Left kidney (tissue), 2 donors: ENCODE measurements around the gene VPS52. TPM values are rescaled to one million over a fixed set of nuclear protein-coding genes. Genes with fewer than 3 reads are reported as not detected.
"Not testable (repeated sequence)": the region's sequence is repeated elsewhere in the genome, so short reads cannot be mapped to it uniquely, and the experiment has no call there.

Source experiments
- DNase-seq: peaks from one replicate; pipeline ENCODE4 v3.0.0-alpha.2; 2013
- polyA plus RNA-seq: library from polyadenylated mRNA; unstranded; fragments of 120-200 nt; gene quantifications from one replicate; pipeline ENCODE4 v1.2.1, GENCODE V29; 2013; ENCODE audit not compliant: insufficient read length

VPS52 gene
- polyA plus RNA-seq, 1 donor = 100 TPM

DNA sequence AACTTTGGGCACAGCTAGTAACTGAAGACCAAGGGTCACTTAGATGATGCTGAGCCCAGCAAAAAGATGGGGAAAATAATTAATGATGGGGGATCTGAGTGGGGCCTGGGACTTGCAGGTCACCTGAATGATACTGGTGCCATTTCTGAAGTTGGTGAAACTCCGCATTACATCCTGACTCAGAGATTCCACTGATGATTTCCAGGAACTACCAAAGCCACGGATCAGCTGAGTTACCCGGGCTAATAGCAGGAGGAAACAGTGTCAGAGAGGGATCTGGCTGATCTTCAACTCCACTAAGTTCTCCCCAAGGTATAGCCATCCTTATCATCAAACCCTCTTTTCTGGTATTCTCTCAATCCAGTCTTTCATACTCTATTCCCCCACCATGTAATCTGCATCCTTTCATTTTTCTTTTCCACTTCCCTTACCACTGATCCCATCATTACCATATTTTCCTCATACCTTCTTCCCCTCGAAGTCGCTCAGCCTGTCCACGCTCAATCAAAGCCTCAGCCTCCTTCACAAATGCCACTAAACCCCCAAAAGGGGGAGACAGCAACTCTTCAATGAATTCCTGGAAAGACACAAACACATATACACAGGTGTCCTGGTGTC, 20.2 kb downstream of the VPS52 start:
- DNase-seq = no peak

DNA sequence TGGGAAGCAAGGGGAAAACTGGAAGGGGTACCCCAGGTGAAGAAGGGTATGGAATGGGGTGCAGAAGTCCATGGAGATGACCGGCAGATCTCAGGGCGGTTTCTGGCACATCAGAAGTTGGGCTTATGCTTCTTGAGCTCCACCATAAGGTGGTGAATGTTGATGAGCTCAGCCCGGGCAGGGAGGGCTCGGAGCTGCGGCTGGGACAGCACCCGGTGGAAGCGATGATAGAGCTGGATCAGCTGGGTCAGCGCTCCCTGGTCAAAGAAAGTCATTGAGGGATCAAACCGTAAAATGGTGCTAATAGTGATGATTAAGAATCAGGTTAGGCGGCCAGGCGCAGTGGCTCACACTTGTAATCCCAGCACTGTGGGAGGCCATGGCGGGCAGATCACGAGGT, 20.9 kb downstream of the VPS52 start:
- DNase-seq = no peak

DNA sequence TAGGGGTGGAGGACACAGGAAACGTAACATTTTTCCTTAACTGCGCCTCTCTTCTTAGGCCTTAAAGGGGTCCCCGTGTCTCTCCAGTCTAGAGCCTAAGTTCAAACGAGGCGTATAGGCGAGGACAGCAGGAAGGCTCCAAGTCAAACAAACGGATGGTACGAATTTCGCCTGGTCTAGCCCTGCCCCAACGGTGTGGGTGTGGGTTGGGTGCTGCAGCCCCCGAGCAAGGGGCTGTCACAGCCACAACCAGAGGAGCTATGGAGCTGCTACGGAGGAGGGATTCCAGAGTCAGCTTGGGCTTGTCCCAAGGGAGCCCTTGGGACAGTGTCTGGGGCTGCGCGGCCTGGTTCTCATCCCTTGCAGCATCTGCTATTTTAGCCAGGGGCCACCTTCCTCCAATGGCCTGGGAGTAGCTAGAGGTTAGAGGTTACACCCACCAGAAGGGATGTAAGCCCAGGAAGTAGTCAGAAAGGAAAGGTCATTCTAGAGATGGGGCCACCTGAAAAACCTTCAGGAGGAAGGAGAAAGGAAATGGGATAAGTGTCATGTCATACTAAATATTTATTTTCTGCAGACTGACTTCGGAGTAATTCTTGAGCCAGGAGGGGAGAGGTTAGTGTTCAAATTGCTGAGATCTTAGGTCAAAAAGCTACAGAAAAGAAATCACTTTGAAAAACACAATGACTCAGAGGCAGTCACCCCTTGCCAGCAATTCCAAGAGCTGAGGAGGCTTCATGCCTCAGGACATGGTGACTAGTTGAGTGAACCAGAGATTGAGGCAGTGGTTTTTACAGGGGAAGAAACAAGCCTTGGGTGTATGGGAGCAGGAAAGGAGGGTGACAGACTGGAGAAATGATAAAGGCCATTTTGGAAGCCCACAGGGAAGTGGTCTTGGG, 21.7 kb downstream of the VPS52 start:
- no peak for DNase-seq

DNA sequence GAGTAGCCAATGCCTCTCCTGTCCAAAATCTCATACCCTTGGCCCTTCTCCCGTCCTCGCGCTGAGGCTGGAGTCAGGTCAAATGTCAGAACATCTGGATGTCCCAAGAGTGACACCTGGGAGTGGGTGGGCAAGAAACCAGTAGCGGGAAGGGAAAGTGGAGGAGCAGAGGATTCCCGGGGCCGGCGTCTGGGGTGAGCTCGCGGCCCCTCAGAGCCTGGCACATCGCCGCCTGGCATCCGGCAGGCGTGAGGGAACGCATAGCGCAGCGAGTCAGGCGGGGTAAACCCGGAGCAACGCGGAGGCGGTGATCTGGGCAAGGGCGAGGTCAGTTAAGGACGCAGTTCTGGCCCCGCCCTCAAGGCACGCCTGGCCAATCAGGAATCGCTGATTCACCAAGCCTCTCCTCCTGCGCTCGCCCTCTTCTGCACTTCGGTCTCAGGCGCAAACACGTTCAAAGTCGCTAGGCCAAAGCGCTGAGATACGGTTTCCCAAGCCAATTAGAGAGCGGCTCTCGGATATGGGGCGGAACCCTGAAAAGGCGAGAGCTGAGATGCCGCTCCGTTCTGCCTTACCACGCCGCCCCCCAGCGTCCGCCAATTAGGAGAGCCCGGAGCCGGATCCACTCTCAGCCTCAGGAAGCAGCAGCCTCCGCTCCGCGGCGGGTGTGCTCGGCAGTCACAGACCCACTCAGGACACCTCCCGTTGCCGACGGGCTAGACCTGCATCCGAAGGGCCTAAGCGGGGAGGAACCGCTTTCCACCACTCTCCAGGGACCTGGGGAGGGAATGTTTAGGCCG, 22.5 kb downstream of the VPS52 start:
- DNase-seq = peak; percentile 97

DNA sequence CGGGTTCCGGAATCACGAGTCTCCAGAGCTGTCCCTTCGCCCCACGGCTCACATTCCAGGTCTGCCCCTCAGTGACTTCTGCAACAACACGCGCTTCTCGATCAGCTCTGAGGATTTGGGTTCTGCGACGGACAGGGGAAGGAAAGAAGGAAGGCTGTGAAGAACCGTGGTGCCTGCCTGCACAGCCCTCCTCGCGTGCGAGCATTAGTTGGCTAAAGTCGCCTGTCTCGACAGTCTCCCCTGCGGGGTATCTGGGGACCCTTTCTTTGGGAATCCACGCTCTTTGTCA, 23.1 kb downstream of the VPS52 start:
- DNase-seq = no peak

DNA sequence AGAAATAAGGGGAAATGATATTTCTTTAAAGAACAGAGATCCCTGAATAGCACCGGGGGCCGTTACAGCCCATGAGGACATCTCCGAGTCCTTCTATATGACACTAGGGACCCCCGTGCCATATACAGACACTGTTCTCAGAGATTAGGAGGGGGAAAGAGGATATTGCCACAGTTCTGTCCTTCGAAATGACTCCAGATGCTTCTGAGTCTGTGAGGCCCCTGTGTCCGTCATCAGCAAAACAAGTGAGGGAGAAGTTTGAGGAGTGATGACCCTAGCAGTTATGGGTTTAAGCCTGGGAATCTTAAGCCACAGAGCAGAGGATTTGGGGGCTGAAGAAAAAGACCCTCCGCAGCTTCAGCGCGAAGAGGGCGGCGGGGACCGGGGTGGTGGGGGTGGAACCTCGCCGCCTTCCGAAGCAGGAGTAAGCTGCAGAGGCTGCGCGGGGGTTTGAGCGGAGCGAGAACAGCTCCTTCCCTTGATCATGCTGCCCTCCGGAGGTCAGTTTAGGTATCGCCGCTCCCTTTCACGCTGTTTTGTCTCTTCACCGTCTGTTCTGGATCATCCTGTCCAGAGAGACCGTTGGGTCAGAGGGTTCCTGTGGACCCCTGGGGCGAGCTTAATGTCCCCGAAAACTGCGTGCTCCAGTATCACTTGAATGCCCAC, 23.6 kb downstream of the VPS52 start:
- DNase-seq = peak; percentile 92

DNA sequence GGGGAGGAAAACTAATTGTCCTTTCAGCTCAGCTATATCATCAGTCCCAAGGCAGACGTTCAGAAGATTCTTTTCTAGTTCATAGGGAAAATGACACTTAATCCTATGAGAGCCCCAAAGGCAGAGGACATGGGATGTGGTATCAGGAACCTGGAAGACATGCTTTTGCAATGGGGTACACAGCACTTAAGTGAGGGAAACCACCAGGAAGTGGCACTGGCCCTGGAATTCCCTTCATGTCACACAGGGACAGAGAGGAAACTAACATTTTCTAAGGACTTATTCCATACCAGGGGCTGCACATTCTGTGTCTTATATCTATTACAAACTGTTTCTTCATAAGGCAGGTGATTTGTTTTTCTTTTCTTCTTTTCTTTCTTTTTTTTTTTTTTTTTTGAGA, 28.2 kb downstream of the VPS52 start:
- no peak for DNase-seq

DNA sequence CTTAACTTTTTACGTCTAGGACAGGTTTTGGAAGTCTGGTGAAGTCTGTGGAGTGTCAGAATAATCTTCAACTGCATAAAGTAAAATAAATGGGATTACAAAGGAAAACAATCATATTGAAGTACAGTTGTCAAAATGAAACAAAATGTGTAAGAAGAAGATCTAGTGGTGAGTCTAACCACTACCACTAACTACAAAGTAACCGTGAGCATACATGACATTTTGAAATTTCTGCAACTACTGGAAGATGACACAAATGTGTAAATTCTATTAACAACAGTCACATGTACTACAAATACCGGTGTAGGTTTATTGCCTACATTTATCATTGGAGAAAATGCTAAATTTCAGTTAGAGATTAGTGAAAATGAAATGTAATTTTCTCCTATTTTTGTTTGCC, 29.7 kb downstream of the VPS52 start:
- DNase-seq = no peak

DNA sequence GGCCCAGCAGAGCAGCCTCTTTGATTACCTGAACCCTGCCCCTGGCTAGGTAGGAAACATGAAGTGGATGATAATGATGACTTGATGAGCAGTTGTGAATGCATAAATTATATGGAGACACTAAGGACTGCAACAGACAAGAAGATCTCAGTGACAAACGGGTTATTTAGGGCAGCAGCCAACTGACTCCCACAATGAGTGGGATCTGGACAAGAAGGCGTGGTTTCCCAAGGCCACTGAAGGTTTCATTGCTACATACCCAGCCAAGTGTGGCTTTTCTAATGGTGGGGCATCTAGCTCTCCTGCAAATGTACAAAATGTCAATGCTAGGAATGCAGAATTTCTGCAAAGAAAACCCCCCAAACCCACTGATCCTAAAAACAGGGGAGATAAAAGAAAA, 33.9 kb downstream of the VPS52 start:
- DNase-seq = no peak

DNA sequence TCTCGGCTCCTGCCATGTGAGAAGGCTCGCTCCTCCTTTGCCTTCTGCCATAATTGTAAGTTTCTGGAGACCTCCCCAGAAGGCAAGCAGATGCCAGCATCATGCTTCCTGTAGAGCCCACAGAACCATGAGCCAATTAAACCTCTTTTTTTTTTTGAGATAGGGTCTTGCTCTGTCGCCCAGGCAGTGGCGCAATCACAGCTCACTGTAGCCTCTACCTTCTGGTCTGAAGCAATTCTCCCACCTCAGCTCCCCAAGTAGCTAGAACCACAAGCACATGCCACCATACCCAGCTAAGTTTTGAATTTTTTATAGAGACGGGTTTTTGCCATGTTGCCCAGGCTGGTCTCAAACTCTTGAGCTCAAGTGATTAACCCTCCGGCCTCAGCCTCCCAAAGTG, 34.8 kb downstream of the VPS52 start:
- DNase-seq = no peak

DNA sequence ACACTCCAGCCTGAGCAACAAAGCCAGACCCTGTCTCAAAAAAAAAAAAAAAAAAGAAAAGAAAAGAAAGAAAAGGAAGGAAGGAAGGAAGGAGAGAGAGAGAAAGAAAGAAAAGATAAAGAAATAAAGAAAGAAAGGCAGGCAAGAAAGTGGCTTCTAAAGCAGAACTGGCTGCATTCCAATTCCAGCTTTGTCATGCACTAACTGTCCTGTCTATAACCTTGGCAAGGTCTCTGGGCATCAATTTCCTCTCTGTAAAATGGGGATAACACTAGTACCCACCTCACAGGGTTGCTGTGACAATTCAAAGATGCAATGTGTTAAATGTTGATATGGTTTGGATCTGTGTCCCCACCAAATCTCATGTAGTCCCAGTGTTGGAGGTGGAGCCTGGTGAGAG, 35.3 kb downstream of the VPS52 start:
- DNase-seq = no peak

DNA sequence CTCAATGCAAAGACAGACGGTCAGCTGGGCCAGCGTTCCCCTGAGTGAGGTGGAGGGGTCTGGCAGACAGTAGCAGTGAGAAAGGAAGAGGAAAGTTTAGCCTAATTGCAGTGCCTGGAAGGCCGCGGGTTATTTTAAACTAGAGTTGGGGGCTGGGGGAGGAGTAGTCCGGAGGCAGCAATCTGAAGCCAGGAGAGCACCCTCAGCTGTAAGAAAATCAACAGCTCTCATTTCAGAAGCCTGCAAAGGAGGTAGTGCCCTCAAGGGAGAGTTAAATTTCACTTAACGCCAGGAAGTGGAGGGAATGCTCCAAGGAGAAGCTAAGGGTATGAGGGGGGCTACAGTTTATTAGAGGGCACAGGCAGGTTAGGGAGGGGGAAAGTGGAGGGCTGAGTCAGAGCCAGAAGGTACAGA, 36.4 kb downstream of the VPS52 start:
- peak; percentile 61 for DNase-seq

DNA sequence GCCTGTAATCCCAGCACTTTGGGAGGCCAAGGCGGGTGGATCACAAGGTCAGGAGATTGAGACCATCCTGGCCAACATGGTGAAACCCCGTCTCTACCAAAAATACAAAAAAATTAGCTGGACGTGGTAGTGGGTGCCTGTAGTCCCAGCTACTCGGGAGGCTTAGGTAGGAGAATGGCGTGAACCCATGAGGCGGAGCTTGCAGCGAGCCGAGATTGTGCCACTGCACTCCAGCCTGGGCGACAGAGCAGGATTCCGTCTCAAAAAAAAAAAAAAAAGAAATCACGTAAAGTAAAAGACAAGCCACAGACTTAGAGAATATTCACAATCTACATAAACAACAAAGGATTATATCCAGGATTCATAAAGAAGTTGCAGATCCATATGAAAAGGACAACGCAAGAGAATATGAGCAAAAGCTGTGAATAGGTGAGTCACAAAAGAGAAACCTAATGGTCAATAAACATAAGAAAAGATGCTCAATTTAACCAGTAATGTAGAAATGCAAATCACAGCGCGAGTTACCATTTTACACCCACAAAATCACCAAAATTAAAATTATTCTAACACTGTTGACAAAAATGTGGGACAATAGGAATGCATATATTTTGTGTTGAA, 45.1 kb downstream of the VPS52 start:
- not testable (repeated sequence) for DNase-seq

DNA sequence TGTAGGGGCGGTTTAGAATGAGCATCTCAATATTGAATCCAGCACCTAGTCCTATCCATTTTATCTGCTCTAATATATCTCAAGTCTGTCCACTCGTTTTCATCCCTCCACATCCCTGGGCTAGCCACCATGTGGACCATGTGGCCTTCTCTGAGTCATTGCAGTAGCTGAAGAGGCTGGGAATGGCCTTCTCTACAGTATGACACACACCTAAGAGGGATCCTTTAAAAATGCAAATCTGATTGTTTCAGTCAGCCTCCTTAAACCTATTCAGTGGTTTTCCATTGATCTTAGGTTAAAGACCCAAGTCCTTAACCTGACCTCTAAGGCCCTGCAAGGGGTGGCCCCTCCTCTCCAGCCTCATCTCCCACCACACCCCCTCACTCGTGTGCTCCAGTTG, 54.0 kb downstream of the VPS52 start:
- DNase-seq = no peak

DNA sequence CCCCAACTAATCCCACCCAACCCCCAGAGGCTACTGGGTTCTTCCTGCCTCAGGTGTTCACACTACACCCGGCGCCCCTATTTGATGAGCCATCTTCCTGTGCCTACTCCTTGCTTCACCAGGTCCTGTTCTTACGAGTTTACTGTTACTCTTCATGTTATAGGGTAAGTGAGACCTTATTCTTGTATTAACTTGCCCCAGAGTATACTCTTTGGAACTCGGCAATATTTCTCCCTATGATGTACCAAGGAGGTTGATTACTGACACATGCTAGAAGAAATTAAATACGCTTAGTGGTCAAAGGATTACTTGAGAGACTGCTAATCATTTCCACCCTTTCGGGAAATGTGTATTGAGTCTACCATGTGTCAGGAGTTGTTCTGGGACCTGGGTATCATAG, 54.4 kb downstream of the VPS52 start:
- no peak for DNase-seq

DNA sequence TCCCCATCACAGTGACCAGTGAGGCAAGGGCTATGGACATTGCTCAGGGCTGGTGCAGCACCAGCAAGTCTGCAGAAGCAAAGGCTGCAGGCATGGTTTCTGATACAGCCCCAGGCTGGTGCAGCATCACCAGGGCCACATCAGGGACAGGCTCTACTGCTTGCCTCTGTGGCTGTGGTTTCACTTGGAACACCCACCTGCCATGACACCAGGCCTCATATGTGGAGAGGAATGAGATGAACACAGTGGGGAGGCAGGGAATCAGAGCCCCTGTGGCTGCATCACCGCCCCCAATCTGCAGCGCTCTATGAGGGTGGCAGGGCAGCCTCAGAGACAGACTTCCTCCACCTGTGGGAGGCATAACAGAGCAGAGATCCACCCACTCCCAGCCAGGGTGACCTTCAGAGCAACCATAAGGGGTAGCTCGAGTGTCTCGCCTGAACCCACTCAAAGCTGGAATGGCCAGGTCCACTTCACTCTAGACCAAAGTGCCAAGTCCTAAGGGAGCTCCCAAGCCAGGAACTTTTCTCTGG, 55.5 kb downstream of the VPS52 start:
- DNase-seq = no peak

DNA sequence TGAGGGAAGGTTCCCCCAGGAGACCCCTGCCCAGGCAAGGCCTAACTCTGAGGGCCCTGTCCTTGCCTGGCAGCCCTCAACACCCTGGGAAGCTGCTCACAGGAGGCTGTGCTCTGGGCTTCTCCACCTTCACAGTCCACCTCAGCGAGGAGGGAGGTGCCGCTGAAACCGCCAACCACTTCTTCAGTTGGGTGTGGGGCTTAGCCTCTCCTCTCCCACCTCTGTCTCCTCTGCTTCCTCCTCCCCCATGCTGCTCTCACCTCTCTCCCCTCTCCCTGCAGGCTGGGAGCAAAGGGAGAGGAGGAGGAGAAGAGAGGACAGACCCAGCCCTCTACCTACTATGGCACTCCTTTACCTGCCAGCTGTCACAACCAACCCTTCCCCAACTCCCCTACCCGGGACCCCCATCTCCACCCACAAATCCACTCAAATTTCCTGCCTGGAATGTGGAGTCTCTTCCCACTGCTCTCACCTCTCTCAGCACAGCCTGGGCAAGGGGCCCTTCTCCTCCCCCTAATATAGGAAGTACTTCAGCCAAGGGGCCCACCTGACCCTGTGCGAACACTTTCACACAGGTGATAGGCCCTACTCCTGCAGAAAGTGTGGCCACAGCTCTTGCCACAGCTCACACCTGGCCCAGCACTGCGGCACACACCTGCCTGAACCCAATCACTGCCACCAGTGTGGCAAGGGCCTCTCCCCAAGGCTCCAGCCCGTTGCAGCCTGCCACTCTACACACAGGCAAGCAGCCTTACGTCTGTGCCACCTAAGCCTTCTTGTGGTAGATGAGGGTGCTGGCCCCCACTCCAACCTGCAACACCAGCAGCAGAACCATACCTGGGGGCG, 56.2 kb downstream of the VPS52 start:
- no peak for DNase-seq

DNA sequence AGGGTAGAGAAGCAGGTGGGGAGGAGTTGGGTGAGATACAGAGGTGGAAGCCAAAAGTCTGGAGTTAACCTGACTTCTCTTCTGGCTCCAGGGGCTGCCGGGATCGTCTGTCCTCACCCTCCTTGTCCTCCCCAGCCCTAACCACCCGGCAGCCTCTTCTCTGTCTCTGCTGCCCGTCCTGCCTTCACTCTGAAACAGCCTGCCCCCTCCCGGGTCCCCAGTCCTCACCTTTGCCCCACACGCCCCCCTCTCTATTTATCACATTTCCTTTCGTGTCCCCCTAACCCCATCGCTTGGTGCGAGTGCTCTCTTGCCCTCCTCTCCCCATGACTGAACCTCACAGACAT, 57.7 kb downstream of the VPS52 start:
- no peak for DNase-seq

DNA sequence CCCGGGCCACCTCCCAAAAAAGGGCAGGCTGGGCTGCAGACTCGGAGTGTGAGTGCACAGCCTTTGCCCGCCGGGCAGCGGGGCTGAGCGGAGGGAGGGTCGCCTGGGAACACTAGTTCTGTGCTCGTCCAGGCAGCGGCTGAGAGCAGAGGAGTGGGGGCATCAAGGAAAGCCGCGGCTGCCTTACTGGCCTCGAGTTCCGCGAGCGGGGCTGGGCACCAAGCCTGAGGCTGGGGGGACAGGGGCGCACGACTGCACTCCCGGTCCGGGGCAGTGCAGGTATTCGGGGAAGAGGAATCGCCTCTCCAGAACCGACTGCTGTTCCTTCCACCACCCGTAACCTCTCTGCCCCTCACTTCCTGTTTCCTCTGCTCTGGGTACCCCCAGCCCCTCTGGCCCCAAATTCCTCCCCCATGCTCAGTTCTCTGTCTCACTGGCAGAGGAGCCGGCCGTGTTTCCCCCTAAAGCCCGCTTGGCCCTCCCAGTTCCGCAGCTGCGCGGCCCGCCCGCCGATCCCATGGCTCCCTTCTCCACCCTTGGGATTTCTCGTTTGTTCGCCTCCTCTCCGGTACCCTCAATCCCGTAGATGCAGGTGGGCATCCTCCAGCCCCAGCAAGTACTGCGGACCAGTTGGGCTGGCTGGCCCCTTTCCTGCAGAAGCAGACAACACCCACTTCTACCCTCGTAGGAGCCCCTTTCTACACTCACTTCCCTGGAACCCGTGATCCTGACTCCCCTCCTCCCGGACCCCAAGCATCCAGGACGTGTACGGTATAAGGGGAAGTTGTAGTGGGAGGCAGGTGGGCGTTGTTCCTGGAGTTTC, 58.3 kb downstream of the VPS52 start:
- no peak for DNase-seq

DNA sequence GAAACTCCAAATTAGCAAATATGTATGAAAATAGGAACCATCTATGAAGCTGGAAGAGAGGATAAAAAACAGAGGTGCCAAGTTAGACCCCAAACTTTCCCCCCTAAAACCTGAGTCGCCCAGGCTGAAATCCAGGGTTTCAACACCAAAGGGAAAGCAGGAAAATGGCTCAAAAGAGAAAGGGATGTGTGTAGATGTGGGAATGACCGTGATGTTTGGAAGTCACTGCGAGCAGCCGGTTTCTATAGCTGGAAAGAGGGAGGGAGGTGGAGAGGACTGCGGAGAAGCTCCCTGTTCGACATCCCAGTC, 58.9 kb downstream of the VPS52 start:
- DNase-seq = no peak
